ENCODE results near the gene NPC1. TPM values are rescaled to one million over a fixed set of nuclear protein-coding genes. Genes with fewer than 3 reads are reported as not detected.

Gene NPC1
- total and polyA plus RNA-seq, 5 donors from 2014 or later, result 17.4 to 86.9 (median 21.5) TPM

- no peak for ATAC-seq (ENCODE audit: low read depth in 2 of 2)
- Histone ChIP-seq H3K36me3 (ENCODE audit: control insufficient read depth, insufficient read depth, low read length) (peaks cover 13% of the 10 kb centered on the region), H3K9me3 (ENCODE audit: control insufficient read depth in 2 of 2, low read length in 2 of 2) (no peaks in the 10 kb centered on the region), H3K27me3 (ENCODE audit: control insufficient read depth, insufficient read depth, low read length) (no peaks in the 10 kb centered on the region), H3K4me1 (ENCODE audit: control insufficient read depth, insufficient read depth, low read length, poor library complexity, severe bottlenecking) (peaks cover 43% of the 10 kb centered on the region), H3K4me3 (ENCODE audit: low read depth, low read length) (peak overlapping the region; percentile 56), H3K27ac (ENCODE audit: insufficient read depth, low read length, poor library complexity, severe bottlenecking) (peak overlapping the region; percentile 95)
- DNase-seq, result no peak
- H3K27me3 Mint-ChIP-seq, result peaks cover 12% of the 10 kb centered on the region
- H3K4me3 Mint-ChIP-seq, result peak overlapping the region; percentile 85 to 95 (median 89)
- peaks cover 8 to 61% (median 40%) of the 10 kb centered on the region in 4 donors for H3K4me1 Mint-ChIP-seq
- no peaks in the 10 kb centered on the region for H3K9me3 Mint-ChIP-seq
- H3K27ac Mint-ChIP-seq, result peak overlapping the region; percentile 90 to 98 (median 94)
- peaks cover 8% of the 10 kb centered on the region for H3K36me3 Mint-ChIP-seq
These were observed 83.7 kb downstream of the NPC1 start for GRCh38 chr18:23502516-23503037.

- no peak overlapping the region for H3K4me3 ChIP-seq (ENCODE audit: low read depth, low read length)
- H3K36me3 Mint-ChIP-seq, result peaks cover 4% of the 10 kb centered on the region
- H3K36me3 ChIP-seq (ENCODE audit: control insufficient read depth, insufficient read depth, low read length), result peaks cover 5% of the 10 kb centered on the region
- H3K4me1 Mint-ChIP-seq, result peaks cover 8 to 52% (median 31%) of the 10 kb centered on the region in 4 donors
- H3K4me3 Mint-ChIP-seq, result peak overlapping the region in 3 of 4 donors; percentile 36 to 90 (median 77)
- peaks cover 35% of the 10 kb centered on the region for H3K4me1 ChIP-seq (ENCODE audit: control insufficient read depth, insufficient read depth, low read length, poor library complexity, severe bottlenecking)
- no peak for DNase-seq
- no peak overlapping the region for H3K27ac ChIP-seq (ENCODE audit: insufficient read depth, low read length, poor library complexity, severe bottlenecking)
- H3K27me3 ChIP-seq (ENCODE audit: control insufficient read depth, insufficient read depth, low read length), result no peaks in the 10 kb centered on the region
- H3K9me3 Mint-ChIP-seq, result no peaks in the 10 kb centered on the region
- peaks cover 12% of the 10 kb centered on the region for H3K27me3 Mint-ChIP-seq
- no peaks in the 10 kb centered on the region for H3K9me3 ChIP-seq (ENCODE audit: control insufficient read depth in 2 of 2, low read length in 2 of 2)
- no peak for ATAC-seq (ENCODE audit: low read depth in 2 of 2)
- peak overlapping the region in 1 of 3 donors; percentile 26 for H3K27ac Mint-ChIP-seq
These were observed 84.7 kb downstream of the NPC1 start for GRCh38 chr18:23501626-23502025.

GRCh38 chr18:23499291-23499781, 87.0 kb downstream of the NPC1 start:
- peak overlapping the region in 1 of 4 donors; percentile 85 for H3K4me3 Mint-ChIP-seq

DNA sequence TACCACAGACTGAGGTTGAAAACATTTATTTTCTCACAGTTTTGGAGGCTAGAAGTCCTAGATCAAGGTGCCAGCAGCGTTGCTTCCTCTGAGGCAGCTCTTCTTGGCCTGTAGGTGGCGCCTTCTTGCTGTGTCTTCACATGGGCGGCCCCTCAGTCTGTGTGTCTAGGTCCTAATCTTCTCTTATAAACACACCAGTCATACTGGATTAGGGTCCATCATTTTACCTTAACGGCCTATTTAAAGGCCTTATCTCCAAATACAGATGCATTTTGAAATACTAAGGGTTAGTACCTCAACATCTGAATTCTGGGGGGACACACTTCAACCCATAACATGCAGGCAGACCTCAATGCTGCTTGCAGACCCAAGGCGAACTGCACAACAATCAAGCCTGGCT, 87.4 kb downstream of the NPC1 start:
- Histone ChIP-seq H3K4me3 (ENCODE audit: low read depth, low read length) (no peak overlapping the region), H3K27me3 (ENCODE audit: control insufficient read depth, insufficient read depth, low read length) (no peaks in the 10 kb centered on the region), H3K9me3 (ENCODE audit: control insufficient read depth in 2 of 2, low read length in 2 of 2) (no peaks in the 10 kb centered on the region), H3K27ac (ENCODE audit: insufficient read depth, low read length, poor library complexity, severe bottlenecking) (no peak overlapping the region), H3K4me1 (ENCODE audit: control insufficient read depth, insufficient read depth, low read length, poor library complexity, severe bottlenecking) (peaks cover 14% of the 10 kb centered on the region), H3K36me3 (ENCODE audit: control insufficient read depth, insufficient read depth, low read length) (no peaks in the 10 kb centered on the region)
- Mint-ChIP-seq H3K4me1 (peaks cover 0 to 31% (median 12%) of the 10 kb centered on the region in 4 donors), H3K27ac (peak overlapping the region in 1 of 3 donors; percentile 39), H3K36me3 (no peaks in the 10 kb centered on the region), H3K4me3 (peak overlapping the region in 2 of 4 donors; percentile 22 to 85), H3K27me3 (peaks cover 14% of the 10 kb centered on the region), H3K9me3 (no peaks in the 10 kb centered on the region)
- ATAC-seq (ENCODE audit: low read depth in 2 of 2), result peak; percentile 25 to 38
- DNase-seq, result peak; percentile 54 to 86 (median 77)

More at GRCh38 chr18:23499291-23499781, 87.0 kb downstream of the NPC1 start:
- H3K27ac Mint-ChIP-seq, result peak overlapping the region in 1 of 3 donors; percentile 83
- peaks cover 19% of the 10 kb centered on the region for H3K27me3 Mint-ChIP-seq
- Histone ChIP-seq H3K4me3 (ENCODE audit: low read depth, low read length) (no peak overlapping the region), H3K27me3 (ENCODE audit: control insufficient read depth, insufficient read depth, low read length) (no peaks in the 10 kb centered on the region), H3K4me1 (ENCODE audit: control insufficient read depth, insufficient read depth, low read length, poor library complexity, severe bottlenecking) (peaks cover 19% of the 10 kb centered on the region), H3K27ac (ENCODE audit: insufficient read depth, low read length, poor library complexity, severe bottlenecking) (no peak overlapping the region), H3K36me3 (ENCODE audit: control insufficient read depth, insufficient read depth, low read length) (no peaks in the 10 kb centered on the region), H3K9me3 (ENCODE audit: control insufficient read depth in 2 of 2, low read length in 2 of 2) (no peaks in the 10 kb centered on the region)
- H3K9me3 Mint-ChIP-seq, result no peaks in the 10 kb centered on the region
- H3K36me3 Mint-ChIP-seq, result no peaks in the 10 kb centered on the region
- H3K4me1 Mint-ChIP-seq, result peaks cover 5 to 35% (median 16%) of the 10 kb centered on the region in 4 donors
- DNase-seq (no peak), ATAC-seq (ENCODE audit: low read depth in 2 of 2) (no peak)

DNA sequence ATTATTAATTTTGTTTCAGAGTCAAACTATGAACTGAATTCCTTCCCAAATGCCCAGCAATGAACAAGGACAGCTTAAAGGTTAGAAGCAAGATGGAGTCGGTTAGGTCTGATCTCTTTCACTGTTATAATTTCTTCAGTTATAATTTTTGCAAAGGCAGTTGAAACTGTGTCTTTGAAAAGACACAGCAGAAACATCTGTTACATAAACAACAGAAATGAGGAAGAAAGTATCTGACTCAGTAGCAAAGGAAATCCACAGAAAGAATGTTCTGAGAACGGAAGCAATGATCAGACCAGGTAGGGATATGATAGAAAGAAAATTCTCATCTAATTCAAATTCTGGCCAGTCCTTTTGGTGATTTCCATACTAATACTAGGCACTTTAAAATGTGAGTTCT, 88.2 kb downstream of the NPC1 start:
- H3K27me3 Mint-ChIP-seq, result peaks cover 12% of the 10 kb centered on the region
- DNase-seq (no peak), ATAC-seq (ENCODE audit: low read depth in 2 of 2) (no peak)
- H3K9me3 Mint-ChIP-seq, result no peaks in the 10 kb centered on the region
- Histone ChIP-seq H3K27ac (ENCODE audit: insufficient read depth, low read length, poor library complexity, severe bottlenecking) (no peak overlapping the region), H3K4me1 (ENCODE audit: control insufficient read depth, insufficient read depth, low read length, poor library complexity, severe bottlenecking) (peaks cover 12% of the 10 kb centered on the region), H3K27me3 (ENCODE audit: control insufficient read depth, insufficient read depth, low read length) (no peaks in the 10 kb centered on the region), H3K36me3 (ENCODE audit: control insufficient read depth, insufficient read depth, low read length) (no peaks in the 10 kb centered on the region), H3K4me3 (ENCODE audit: low read depth, low read length) (no peak overlapping the region), H3K9me3 (ENCODE audit: control insufficient read depth in 2 of 2, low read length in 2 of 2) (no peaks in the 10 kb centered on the region)
- H3K4me1 Mint-ChIP-seq, result peaks cover 0 to 29% (median 12%) of the 10 kb centered on the region in 4 donors
- H3K36me3 Mint-ChIP-seq, result no peaks in the 10 kb centered on the region
- no peak overlapping the region for H3K27ac Mint-ChIP-seq
- no peak overlapping the region for H3K4me3 Mint-ChIP-seq

- no peak for ATAC-seq (ENCODE audit: low read depth in 2 of 2)
- Histone ChIP-seq H3K36me3 (ENCODE audit: control insufficient read depth, insufficient read depth, low read length) (no peaks in the 10 kb centered on the region), H3K4me3 (ENCODE audit: low read depth, low read length) (no peak overlapping the region), H3K27ac (ENCODE audit: insufficient read depth, low read length, poor library complexity, severe bottlenecking) (no peak overlapping the region), H3K4me1 (ENCODE audit: control insufficient read depth, insufficient read depth, low read length, poor library complexity, severe bottlenecking) (peaks cover 5% of the 10 kb centered on the region), H3K27me3 (ENCODE audit: control insufficient read depth, insufficient read depth, low read length) (no peaks in the 10 kb centered on the region), H3K9me3 (ENCODE audit: control insufficient read depth in 2 of 2, low read length in 2 of 2) (no peaks in the 10 kb centered on the region)
- no peak for DNase-seq
- H3K4me1 Mint-ChIP-seq, result peaks cover 0 to 14% (median 5%) of the 10 kb centered on the region in 4 donors
- no peak overlapping the region for H3K27ac Mint-ChIP-seq
- H3K4me3 Mint-ChIP-seq, result peak overlapping the region in 1 of 4 donors; percentile 22
- peaks cover 12% of the 10 kb centered on the region for H3K27me3 Mint-ChIP-seq
- H3K9me3 Mint-ChIP-seq, result peaks cover 0 to 4% (median 0%) of the 10 kb centered on the region in 7 donors
- no peaks in the 10 kb centered on the region for H3K36me3 Mint-ChIP-seq
These were observed 90.4 kb downstream of the NPC1 start for GRCh38 chr18:23495723-23496440.

GRCh38 chr18:23494992-23495391, 91.3 kb downstream of the NPC1 start:
- peaks cover 0 to 14% (median 5%) of the 10 kb centered on the region in 4 donors for H3K4me1 Mint-ChIP-seq
- Histone ChIP-seq H3K4me1 (ENCODE audit: control insufficient read depth, insufficient read depth, low read length, poor library complexity, severe bottlenecking) (peaks cover 5% of the 10 kb centered on the region), H3K27me3 (ENCODE audit: control insufficient read depth, insufficient read depth, low read length) (no peaks in the 10 kb centered on the region), H3K4me3 (ENCODE audit: low read depth, low read length) (no peak overlapping the region), H3K9me3 (ENCODE audit: control insufficient read depth in 2 of 2, low read length in 2 of 2) (no peaks in the 10 kb centered on the region), H3K27ac (ENCODE audit: insufficient read depth, low read length, poor library complexity, severe bottlenecking) (no peak overlapping the region), H3K36me3 (ENCODE audit: control insufficient read depth, insufficient read depth, low read length) (no peaks in the 10 kb centered on the region)
- H3K36me3 Mint-ChIP-seq, result no peaks in the 10 kb centered on the region
- H3K4me3 Mint-ChIP-seq, result no peak overlapping the region
- peaks cover 0 to 4% (median 0%) of the 10 kb centered on the region in 7 donors for H3K9me3 Mint-ChIP-seq
- DNase-seq (no peak), ATAC-seq (ENCODE audit: low read depth in 2 of 2) (no peak)
- H3K27ac Mint-ChIP-seq, result no peak overlapping the region
- H3K27me3 Mint-ChIP-seq, result peaks cover 17% of the 10 kb centered on the region

Data from CD4-positive, CD25-positive, alpha-beta regulatory T cell (primary cell).